HCT116 (cell line): ENCODE results near the gene GSTM5.

ENCODE experiments used
- CTCF ChIP-seq, 3 experiments: fragments of 200-600 bp in 1 of 3; sonication (generic) in 1 of 3; IDR thresholded peaks in 2 of 3; conservative IDR thresholded peaks in 1 of 3; 2 replicates each; pipeline ENCODE4 v1.5.1; 2012 to 2017; ENCODE audit warnings: low read depth in 2 of 3, low read length in 2 of 3, antibody characterized with exemption in 1 of 3, borderline replicate concordance in 1 of 3, control low read depth in 1 of 3, mild to moderate bottlenecking in 1 of 3, mixed read lengths in 1 of 3, mixed run types in 1 of 3, moderate library complexity in 1 of 3; ENCODE audit not compliant: insufficient read depth in 1 of 3
- EZH2 ChIP-seq: fragments of 200-600 bp; sonication (generic); IDR thresholded peaks from 2 replicates; pipeline ENCODE4 v1.6.1; 2017; ENCODE audit warnings: antibody characterized with exemption, mixed run types
- EZH2phosphoT487 ChIP-seq: fragments of 200-600 bp; IDR thresholded peaks from 2 replicates; pipeline ENCODE4 v1.6.1; 2018; ENCODE audit warnings: antibody characterized with exemption, borderline replicate concordance
- FOSL1 ChIP-seq: IDR thresholded peaks from 2 replicates; pipeline ENCODE4 v1.6.1; 2012; ENCODE audit warnings: low read depth
- MAX ChIP-seq: IDR thresholded peaks from 2 replicates; pipeline ENCODE4 v1.6.1; 2012
- POLR2A ChIP-seq: IDR thresholded peaks from 2 replicates; pipeline ENCODE4 v1.7.0; 2011; ENCODE audit warnings: borderline replicate concordance; ENCODE audit not compliant: insufficient read depth, insufficient read length; ENCODE audit errors: extremely low read depth
- POLR2AphosphoS5 ChIP-seq: IDR thresholded peaks from 2 replicates; pipeline ENCODE4 v1.6.1; 2011; ENCODE audit warnings: mild to moderate bottlenecking, low read depth, low read length, moderate library complexity
- RAD21 ChIP-seq: IDR thresholded peaks from 2 replicates; pipeline ENCODE4 v1.6.1; 2012; ENCODE audit warnings: low read depth, mild to moderate bottlenecking
- REST ChIP-seq: IDR thresholded peaks from 2 replicates; pipeline ENCODE4 v1.6.1; 2012; ENCODE audit warnings: low read depth
- SIN3A ChIP-seq: IDR thresholded peaks from 2 replicates; pipeline ENCODE4 v1.6.1; 2012; ENCODE audit warnings: low read depth
- SP1 ChIP-seq: IDR thresholded peaks from 2 replicates; pipeline ENCODE4 v1.6.1; 2012; ENCODE audit warnings: low read depth
- ZBTB33 ChIP-seq: IDR thresholded peaks from 2 replicates; pipeline ENCODE4 v1.6.1; 2011; ENCODE audit warnings: mild to moderate bottlenecking, low read length, moderate library complexity; ENCODE audit not compliant: insufficient replicate concordance; ENCODE audit errors: extremely low read depth

GRCh38 chr1:109750241-109750882, 38.3 kb downstream of the GSTM5 start:
- TF ChIP-seq CTCF (IDR thresholded peaks at IDR 0.05 in 2 of 3, conservative IDR thresholded peaks at IDR 0.05 in 1 of 3; ENCODE audit: borderline replicate concordance in 1 of 3, insufficient read depth in 1 of 3, low read depth in 2 of 3, low read length in 2 of 3) (no peak), FOSL1 (no peak), SIN3A (no peak), POLR2AphosphoS5 (no peak), REST (no peak), ZBTB33 (no peak), EZH2 (no peak), RAD21 (no peak), POLR2A (no peak), EZH2phosphoT487 (no peak), MAX (no peak), SP1 (no peak)
